CMK (cell line): ENCODE data around the gene TMEM215.
"Not testable (repeated sequence)": the region's sequence is repeated elsewhere in the genome, so short reads cannot be mapped to it uniquely, and the experiment has no call there.

ENCODE experiments used
- DNase-seq: peaks from one replicate; pipeline ENCODE4 v3.0.0-alpha.2; 2010; ENCODE audit warnings: low read depth

Gene TMEM215

DNA sequence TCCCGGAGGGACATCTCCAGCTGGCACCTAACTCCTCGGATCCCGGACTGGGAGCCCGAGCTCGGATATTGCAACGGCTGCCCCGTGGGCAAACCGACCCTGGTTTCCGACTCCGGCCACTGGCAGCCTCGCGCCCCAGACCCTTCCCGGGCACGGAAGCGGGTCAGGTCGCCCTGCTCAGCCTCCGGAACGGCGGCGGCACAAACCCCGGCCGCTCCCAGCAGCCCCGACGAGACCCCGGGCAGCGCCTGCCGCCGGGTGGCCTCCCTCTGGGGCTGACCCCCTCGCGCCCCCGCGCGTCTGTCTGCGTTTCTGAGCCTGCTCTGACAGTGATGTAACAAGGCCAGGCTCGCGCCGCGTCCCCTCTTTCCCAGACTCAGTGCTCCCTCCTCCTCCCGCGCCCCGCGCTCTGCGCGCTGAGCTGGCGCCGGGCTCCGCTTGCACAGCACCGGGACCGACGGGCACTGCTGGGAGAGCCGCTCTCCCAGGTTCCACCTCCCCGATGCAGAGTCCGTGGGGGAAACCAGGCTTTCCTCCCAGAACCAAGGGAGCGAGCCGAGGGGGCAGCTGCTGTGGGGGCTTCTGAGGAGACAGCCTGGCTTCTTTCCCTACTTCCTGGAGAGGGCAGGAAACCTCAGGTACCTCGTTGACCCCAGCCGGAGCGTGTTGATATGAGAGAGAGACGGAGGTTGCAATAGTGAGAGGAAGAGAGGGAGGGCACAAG, at the start of gene TMEM215:
TMEM215 (plus strand) TSS at position 373 of the 724 bp plus-strand sequence. CDS start 644 bp downstream, outside the sequence.
- no peak for DNase-seq

DNA sequence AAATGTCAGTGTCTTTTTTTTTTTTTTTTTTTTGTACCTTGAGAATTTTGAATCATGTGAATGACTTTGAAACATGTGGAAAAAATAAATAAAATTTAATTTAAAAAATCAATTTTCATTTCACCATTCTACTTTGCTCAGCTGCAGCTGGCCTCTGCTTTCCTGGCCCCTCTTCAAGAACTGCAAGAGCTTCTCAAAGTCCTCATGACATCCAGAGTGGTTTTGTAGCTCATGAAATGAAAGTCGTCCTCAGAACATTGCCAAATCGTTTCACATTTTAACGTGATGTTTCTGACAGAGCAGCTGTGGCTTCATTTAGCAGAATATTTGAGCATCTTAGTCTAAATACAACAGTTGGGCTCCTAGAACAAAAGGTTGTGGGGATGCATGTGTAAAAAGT, 47.9 kb upstream of the TMEM215 start:
- DNase-seq, result no peak

DNA sequence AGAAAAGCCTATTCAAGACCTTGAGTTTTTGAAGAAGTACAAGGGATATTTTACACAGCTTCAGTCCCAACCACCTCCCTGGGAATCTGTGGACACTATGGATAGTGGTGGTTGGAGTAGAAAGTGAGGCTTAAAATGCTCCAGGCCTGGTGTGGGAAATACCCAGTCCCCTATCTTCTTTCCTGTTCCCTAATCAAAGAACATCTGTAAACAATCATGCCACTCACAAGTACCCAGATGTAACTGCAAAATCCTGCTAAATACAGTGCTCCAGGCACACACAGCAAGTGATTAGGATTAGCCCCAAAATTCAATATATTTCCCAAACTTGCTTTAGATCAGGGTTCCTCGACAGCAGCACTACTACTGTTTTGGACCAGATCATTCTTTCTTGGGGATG, 46.0 kb upstream of the TMEM215 start:
- DNase-seq, result no peak

DNA sequence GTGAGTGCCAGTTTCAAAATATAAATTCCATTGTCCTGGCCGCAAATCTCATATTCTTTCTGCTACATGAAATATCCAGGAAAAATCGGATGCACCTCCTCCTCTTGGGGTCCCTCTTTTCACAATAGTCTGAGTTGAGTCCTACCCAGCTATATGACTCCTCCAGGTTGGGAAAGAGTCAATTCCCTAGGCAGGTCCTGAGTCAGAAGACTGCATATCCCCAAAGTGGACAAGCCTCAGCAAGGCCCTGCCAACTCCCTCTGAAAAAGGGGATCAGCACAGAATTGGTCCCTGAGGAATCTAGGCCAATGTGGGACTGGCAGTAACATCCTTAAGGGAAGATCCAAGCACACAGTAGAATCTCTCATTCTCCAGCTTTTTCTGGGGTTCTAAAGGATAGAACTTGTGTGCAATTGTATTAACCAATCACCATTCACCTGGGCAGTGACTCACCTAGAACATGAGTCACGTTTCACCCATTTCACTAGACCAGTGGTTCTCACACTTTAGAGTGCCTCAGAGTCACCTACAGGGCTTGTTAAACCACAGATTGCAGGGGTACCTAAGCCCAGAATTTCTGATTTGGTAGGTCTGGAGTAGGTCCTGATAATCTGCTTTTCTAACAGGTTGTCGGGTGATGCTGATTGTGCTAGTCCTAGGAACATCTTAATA, 44.7 kb upstream of the TMEM215 start:
- no peak for DNase-seq

DNA sequence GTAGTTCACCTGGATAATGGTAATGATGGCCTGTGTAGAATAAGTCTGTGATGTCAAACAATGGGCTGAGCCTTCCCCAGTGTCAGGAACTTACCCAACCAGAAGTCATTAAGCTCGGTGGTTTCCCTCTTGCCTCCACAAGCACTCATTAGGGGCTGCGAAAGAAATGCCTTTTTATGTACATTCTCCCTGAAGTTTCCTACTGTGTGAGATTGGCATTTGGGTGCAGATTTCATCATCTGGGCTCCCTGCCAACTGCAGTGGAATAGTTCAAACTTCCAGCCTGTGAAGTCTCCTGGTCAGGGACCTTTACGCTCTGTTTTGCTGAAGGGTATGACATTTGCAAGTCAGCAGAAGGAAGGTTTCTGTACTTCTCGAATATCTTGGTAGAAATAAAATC, 41.6 kb upstream of the TMEM215 start:
- DNase-seq, result no peak

- DNase-seq, result no peak
Measured at GRCh38 chr9:32742296-32742695, 41.0 kb upstream of the TMEM215 start.

GRCh38 chr9:32748013-32748412, 35.3 kb upstream of the TMEM215 start:
- no peak for DNase-seq

- no peak for DNase-seq
Measured at GRCh38 chr9:32755730-32756129, 27.6 kb upstream of the TMEM215 start.

DNA sequence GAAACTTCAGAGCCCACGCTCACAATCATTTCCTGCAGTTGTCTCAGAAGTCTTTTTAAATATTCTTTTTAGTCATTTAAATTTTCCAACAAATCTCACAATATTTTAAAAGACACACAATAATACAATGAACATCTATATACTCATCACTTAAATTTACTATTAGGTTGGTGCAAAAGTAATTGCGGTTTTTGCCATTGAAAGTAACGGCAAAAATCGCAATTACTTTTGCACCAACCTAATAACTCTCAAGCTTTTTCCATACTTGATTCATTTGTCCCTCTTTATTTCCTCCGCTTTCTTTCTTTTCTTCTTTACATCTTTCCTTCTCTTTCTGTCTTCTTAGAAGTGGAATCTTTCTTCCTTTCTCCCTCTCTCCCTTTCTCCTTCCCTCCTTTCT, 19.2 kb upstream of the TMEM215 start:
- no peak for DNase-seq

- DNase-seq, result no peak
Measured at GRCh38 chr9:32775283-32775682, 8.1 kb upstream of the TMEM215 start.

DNA sequence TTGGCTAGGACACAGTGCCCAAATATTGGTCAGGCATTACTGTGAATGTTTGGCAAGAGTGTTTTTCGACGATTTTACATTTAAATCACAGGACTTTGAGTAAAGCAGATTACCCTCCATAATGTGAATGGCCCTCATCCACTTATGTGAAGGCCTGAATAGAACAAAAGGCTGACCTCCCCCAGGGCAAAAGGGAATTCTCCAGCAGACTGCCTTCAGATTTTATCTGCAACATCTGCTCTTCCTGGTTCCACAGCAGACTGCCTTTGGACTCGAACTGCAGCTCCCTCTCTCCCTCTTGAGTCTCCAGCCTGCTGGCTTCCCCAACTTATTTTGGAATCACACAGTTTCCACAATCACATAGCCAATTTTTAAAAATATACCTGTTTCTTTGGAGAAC, 7.1 kb upstream of the TMEM215 start:
- DNase-seq, result no peak

- DNase-seq, result no peak
Measured at GRCh38 chr9:32782476-32783167, 718 bp upstream of the TMEM215 start.

GRCh38 chr9:32787816-32788215, 4.5 kb downstream of the TMEM215 start:
- DNase-seq, result no peak

GRCh38 chr9:32796015-32796414, 12.7 kb downstream of the TMEM215 start:
- not testable (repeated sequence) for DNase-seq

- DNase-seq, result no peak
Measured at GRCh38 chr9:32801530-32801929, 18.2 kb downstream of the TMEM215 start.

- no peak for DNase-seq
Measured at GRCh38 chr9:32807217-32807616, 23.9 kb downstream of the TMEM215 start.

DNA sequence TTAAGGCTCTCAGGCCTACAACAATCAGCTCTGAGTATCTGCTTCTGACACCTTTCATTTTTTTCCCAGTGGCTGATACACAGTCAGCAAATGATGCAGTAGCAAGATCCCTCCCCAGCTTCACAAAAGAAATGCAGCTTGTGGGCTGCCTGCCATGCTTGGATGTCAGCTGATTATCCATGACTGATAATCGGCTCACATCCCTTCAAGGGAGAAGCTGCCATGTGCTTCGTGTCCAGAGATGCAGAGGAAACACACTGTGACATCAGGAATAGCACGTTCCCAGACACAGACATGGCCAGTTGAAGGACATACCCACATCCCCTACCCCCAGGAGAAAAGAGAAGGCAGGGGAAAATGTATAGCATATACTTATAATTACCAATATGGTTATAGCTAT, 27.9 kb downstream of the TMEM215 start:
- DNase-seq, result no peak

GRCh38 chr9:32820322-32820721, 37.0 kb downstream of the TMEM215 start:
- DNase-seq, result no peak

- DNase-seq, result no peak
Measured at GRCh38 chr9:32823101-32823500, 39.8 kb downstream of the TMEM215 start.

- DNase-seq, result no peak
Measured at GRCh38 chr9:32823551-32823950, 40.2 kb downstream of the TMEM215 start.

DNA sequence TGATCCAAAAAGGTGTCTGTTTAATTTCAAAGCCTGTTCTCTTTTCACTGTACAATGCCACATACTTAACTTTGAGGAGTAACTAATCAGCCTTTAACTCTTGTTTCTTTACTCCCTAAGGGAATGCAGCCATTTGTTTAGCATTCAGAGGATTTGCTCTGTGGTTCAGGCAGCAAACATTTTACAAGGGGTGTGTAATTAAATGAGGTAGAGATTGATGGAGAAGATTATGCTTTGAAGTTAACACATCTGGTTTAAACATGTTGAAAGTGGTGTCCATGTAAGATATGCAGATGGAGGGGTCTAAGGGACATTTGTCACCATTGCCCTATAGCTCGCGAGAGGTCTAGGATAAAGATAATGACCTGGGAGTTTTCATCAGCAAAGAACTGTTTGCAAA, 41.9 kb downstream of the TMEM215 start:
- no peak for DNase-seq

DNA sequence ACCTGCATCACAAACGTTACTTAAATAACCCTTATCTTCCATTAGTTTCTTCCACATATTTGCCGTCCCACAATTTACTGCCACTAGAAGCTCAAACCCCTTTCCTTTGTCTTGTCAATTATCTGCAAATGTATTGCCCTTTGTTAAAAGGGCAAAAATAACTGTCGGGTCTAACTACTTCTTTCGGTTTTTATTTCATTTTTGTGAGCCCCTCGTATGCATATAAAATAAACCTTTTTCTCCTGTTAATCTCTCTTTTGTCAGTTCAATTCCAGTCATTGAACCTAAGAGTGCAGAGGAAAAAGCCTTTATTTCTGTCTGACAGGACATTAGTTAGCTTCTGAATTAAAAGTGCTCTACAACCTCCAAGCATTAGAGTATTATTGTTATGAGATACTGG, 45.5 kb downstream of the TMEM215 start:
- no peak for DNase-seq

- no peak for DNase-seq
Measured at GRCh38 chr9:32832346-32832745, 49.0 kb downstream of the TMEM215 start.
